HCT116 (cell line): ENCODE data around the gene TACC2. TPM values are rescaled to one million over a fixed set of nuclear protein-coding genes. Genes with fewer than 3 reads are reported as not detected.

ENCODE experiments used
- ATAC-seq: fragments of 200-7000 bp; cut with Tn5 transposase; 2 replicates; pipeline ENCODE4 v1.9.1; 2020; ENCODE audit warnings: mild to moderate bottlenecking, moderate library complexity
- BruUV-seq: library from RNA; stranded (reverse); fragments of 400-500 nt; replicated peaks from 2 replicates; lab custom pipeline; 2021; lab: Mats Ljungman, UMichigan
- CTCF ChIA-PET: fragments of 300-600 bp; sonication (Branson Sonifier 250); formaldehyde crosslinking; loops from one replicate; lab custom pipeline; 2021; ENCODE audit warnings: antibody characterized with exemption; lab: Charles Lee
- POLR2A ChIA-PET: fragments of 300-600, 350-600 bp; sonication (Branson Sonifier 250); formaldehyde crosslinking; loops from one replicate; lab custom pipeline; 2021; ENCODE audit warnings: antibody characterized with exemption; lab: Charles Lee
- RAD21 ChIA-PET, 2 experiments: fragments of 300-600 bp; sonication (Branson Sonifier 250); formaldehyde crosslinking; loops; one replicate each; lab custom pipeline; 2023; ENCODE audit warnings: low total read pairs in 2 of 2; ENCODE audit not compliant: uncharacterized antibody in 2 of 2, unreplicated experiment in 2 of 2, low non-redundant PET in 1 of 2; lab: Charles Lee
- DNase-seq: peaks from one replicate; pipeline ENCODE4 v3.0.0-alpha.2; 2010; ENCODE audit warnings: low read depth, low spot score
- H2AFZ ChIP-seq: fragments of 200-600 bp; shearing (Covaris generic), sonication (generic); 2 replicates; pipeline ENCODE4 v1.6.1; 2017; ENCODE audit warnings: low read depth, mixed run types, mixed read lengths, antibody characterized with exemption, low read length; ENCODE audit not compliant: poor library complexity, severe bottlenecking
- H3K27ac ChIP-seq: 2 replicates; pipeline ENCODE4 v1.5.1; 2012; ENCODE audit warnings: low read depth, low read length
- H3K27me3 ChIP-seq: fragments of 200-600 bp; sonication (generic); 2 replicates; pipeline ENCODE4 v1.6.1; 2016; ENCODE audit warnings: mixed run types, low read length, mixed read lengths; ENCODE audit not compliant: insufficient read depth
- H3K36me3 ChIP-seq, 2 experiments: fragments of 200-500 bp in 1 of 2; fragments of 200-600 bp in 1 of 2; sonication (Bioruptor generic) in 1 of 2; sonication (generic) in 1 of 2; 2 replicates each; pipeline versions ENCODE4 v1.5.1 to v1.6.1; 2014 to 2016; ENCODE audit warnings: low read length in 2 of 2, inconsistent platforms in 1 of 2, mixed read lengths in 1 of 2, mixed run types in 1 of 2; ENCODE audit not compliant: insufficient read depth in 2 of 2, control insufficient read depth in 1 of 2
- H3K4me1 ChIP-seq, 2 experiments: fragments of 200-600 bp in 1 of 2; sonication (generic) in 1 of 2; 2 replicates each; pipeline versions ENCODE4 v1.5.1 to v1.6.1; 2012 to 2017; ENCODE audit warnings: low read length in 2 of 2, inconsistent platforms in 1 of 2, mild to moderate bottlenecking in 1 of 2, mixed read lengths in 1 of 2, mixed run types in 1 of 2, moderate library complexity in 1 of 2; ENCODE audit not compliant: insufficient read depth in 2 of 2, control insufficient read depth in 1 of 2
- H3K4me2 ChIP-seq: fragments of 200-600 bp; sonication (generic); 2 replicates; pipeline ENCODE4 v1.6.1; 2017; ENCODE audit warnings: mixed run types, low read length, mixed read lengths
- H3K4me3 ChIP-seq, 2 experiments: fragments of 200-600 bp in 1 of 2; sonication (generic) in 1 of 2; replicated peaks in 1 of 2; 2 replicates each; pipeline ENCODE4 v1.5.1; 2011 to 2016; ENCODE audit warnings: low read length in 2 of 2, control low read depth in 1 of 2, low read depth in 1 of 2, mild to moderate bottlenecking in 1 of 2, mixed read lengths in 1 of 2, mixed run types in 1 of 2
- H3K79me2 ChIP-seq: fragments of 200-600 bp; sonication (generic); 2 replicates; pipeline ENCODE4 v1.6.1; 2017; ENCODE audit warnings: mild to moderate bottlenecking, mixed run types, low read length, moderate library complexity, mixed read lengths; ENCODE audit not compliant: insufficient read depth
- H3K9ac ChIP-seq: fragments of 200-600 bp; sonication (generic); 2 replicates; pipeline ENCODE4 v1.6.1; 2016; ENCODE audit warnings: low read length, mixed read lengths
- H3K9me2 ChIP-seq: fragments of 200-600 bp; sonication (generic), shearing (Covaris generic); 2 replicates; pipeline ENCODE4 v1.6.1; 2017; ENCODE audit warnings: mixed run types, mild to moderate bottlenecking, moderate library complexity; ENCODE audit not compliant: insufficient read depth
- H3K9me3 ChIP-seq, 2 experiments: fragments of 200-500 bp in 1 of 2; fragments of 200-600 bp in 1 of 2; sonication (Bioruptor generic) in 1 of 2; sonication (generic) in 1 of 2; 2 replicates each; pipeline ENCODE4 v1.6.1; 2014 to 2017; ENCODE audit warnings: low read length in 2 of 2, mixed read lengths in 2 of 2, inconsistent platforms in 1 of 2, low read depth in 1 of 2, mild to moderate bottlenecking in 1 of 2, mixed run types in 1 of 2, moderate library complexity in 1 of 2; ENCODE audit not compliant: control insufficient read depth in 1 of 2, insufficient read depth in 1 of 2
- H4K20me1 ChIP-seq: fragments of 200-600 bp; sonication (generic), shearing (Covaris generic); 2 replicates; pipeline ENCODE4 v1.6.1; 2017; ENCODE audit warnings: mixed run types, mild to moderate bottlenecking, moderate library complexity; ENCODE audit not compliant: insufficient read depth
- ATF3 ChIP-seq: IDR thresholded peaks from 2 replicates; pipeline ENCODE4 v1.6.1; 2012
- EGR1 ChIP-seq: IDR thresholded peaks from 2 replicates; pipeline ENCODE4 v1.6.1; 2012; ENCODE audit warnings: low read depth
- EZH2 ChIP-seq: fragments of 200-600 bp; sonication (generic); IDR thresholded peaks from 2 replicates; pipeline ENCODE4 v1.6.1; 2017; ENCODE audit warnings: antibody characterized with exemption, mixed run types
- SIN3A ChIP-seq: IDR thresholded peaks from 2 replicates; pipeline ENCODE4 v1.6.1; 2012; ENCODE audit warnings: low read depth
- ZNF274 ChIP-seq: fragments of 200-500 bp; sonication (Bioruptor generic); IDR thresholded peaks from 2 replicates; pipeline ENCODE4 v1.6.1; 2014; ENCODE audit warnings: mild to moderate bottlenecking, low read depth, low read length, inconsistent platforms
- intact Hi-C: fragments of 100-400 bp; cut with micrococcal nuclease; formaldehyde crosslinking; loops from 2 replicates; pipeline ENCODE4 v1.10.0; 2022
- total RNA-seq: library from RNA; stranded (reverse); gene quantifications from one replicate; pipeline ENCODE4 v1.2.1, GENCODE V29; 2021; ENCODE audit not compliant: unreplicated experiment
- TF ChIP-seq, protein P1 (sequence below), 3 experiments: fragments of 200-600 bp in 1 of 3; sonication (generic) in 1 of 3; IDR thresholded peaks in 2 of 3; conservative IDR thresholded peaks in 1 of 3; 2 replicates each; pipeline ENCODE4 v1.5.1; 2012 to 2017; ENCODE audit warnings: low read depth in 2 of 3, low read length in 2 of 3, antibody characterized with exemption in 1 of 3, borderline replicate concordance in 1 of 3, control low read depth in 1 of 3, mild to moderate bottlenecking in 1 of 3, mixed read lengths in 1 of 3, mixed run types in 1 of 3, moderate library complexity in 1 of 3; ENCODE audit not compliant: insufficient read depth in 1 of 3

The TACC2 gene
- total RNA-seq, 1 experiment from 2014 or later, result 38.6 TPM

DNA sequence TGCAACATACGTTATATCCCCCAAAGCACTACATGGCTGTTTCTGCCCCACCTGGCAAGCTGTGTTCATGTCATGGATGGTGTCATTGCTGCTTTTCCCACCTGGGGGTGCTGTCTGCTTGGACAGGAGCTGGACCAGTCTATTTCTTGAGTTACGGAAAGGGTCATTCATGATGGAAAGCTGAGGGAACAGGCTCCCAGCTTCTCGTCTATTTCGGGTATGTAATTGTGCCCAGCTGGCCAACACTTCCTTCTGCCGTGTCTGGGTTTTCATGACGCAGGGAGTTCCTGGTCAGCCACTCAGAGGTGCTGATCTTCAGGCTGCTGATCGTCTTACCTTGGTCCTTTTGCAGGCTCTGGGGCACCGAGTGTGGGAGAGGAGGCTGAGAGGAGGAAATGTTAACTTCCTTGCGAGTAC, 290.8 kb downstream of the TACC2 start (continued):
- TF ChIP-seq, protein P1, sequence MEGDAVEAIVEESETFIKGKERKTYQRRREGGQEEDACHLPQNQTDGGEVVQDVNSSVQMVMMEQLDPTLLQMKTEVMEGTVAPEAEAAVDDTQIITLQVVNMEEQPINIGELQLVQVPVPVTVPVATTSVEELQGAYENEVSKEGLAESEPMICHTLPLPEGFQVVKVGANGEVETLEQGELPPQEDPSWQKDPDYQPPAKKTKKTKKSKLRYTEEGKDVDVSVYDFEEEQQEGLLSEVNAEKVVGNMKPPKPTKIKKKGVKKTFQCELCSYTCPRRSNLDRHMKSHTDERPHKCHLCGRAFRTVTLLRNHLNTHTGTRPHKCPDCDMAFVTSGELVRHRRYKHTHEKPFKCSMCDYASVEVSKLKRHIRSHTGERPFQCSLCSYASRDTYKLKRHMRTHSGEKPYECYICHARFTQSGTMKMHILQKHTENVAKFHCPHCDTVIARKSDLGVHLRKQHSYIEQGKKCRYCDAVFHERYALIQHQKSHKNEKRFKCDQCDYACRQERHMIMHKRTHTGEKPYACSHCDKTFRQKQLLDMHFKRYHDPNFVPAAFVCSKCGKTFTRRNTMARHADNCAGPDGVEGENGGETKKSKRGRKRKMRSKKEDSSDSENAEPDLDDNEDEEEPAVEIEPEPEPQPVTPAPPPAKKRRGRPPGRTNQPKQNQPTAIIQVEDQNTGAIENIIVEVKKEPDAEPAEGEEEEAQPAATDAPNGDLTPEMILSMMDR (IDR thresholded peaks at IDR 0.05 in 2 of 3, conservative IDR thresholded peaks at IDR 0.05 in 1 of 3; ENCODE audit: borderline replicate concordance in 1 of 3, insufficient read depth in 1 of 3, low read depth in 2 of 3, low read length in 2 of 3), result peak; percentile 88 to 98 (median 97); a peak in 5 of 6 replicates

GRCh38 chr10:122280156-122280555, 291.2 kb downstream of the TACC2 start:
- TF ChIP-seq EZH2 (no peak), SIN3A (no peak), EGR1 (no peak), ZNF274 (no peak), ATF3 (no peak)
- TF ChIP-seq, protein P1 (IDR thresholded peaks at IDR 0.05 in 2 of 3, conservative IDR thresholded peaks at IDR 0.05 in 1 of 3; ENCODE audit: borderline replicate concordance in 1 of 3, insufficient read depth in 1 of 3, low read depth in 2 of 3, low read length in 2 of 3), result no peak
- BruUV-seq, result no TSS peak
- POLR2A ChIA-PET, result interaction anchor here (0.7 to 1.2 kb wide), 3 partner anchors 10 to 28 kb away, joined by 3 to 4 read pairs (median 3); no protein-coding TSS in a partner anchor
- H3K4me1 ChIP-seq, result peaks cover 3 to 15% of the 10 kb centered on the region in 2 experiments; a peak in 3 of 4 replicates
- H3K79me2 ChIP-seq, result no peaks in the 10 kb centered on the region
- H3K9ac ChIP-seq, result no peak overlapping the region
- no peak for ATAC-seq
- CTCF ChIA-PET, result interaction anchor here (0.7 to 2.7 kb wide), 26 partner anchors 8 to 446 kb away, joined by 3 to 52 read pairs (median 4); partner anchors contain the start of genes BTBD16 and PLEKHA1
- no peak for DNase-seq
- RAD21 ChIA-PET, result interaction anchor here (0.9 to 1.6 kb wide), 6 partner anchors 12 to 285 kb away, joined by 3 to 11 read pairs (median 4); no protein-coding TSS in a partner anchor
- no peaks in the 10 kb centered on the region for H3K36me3 ChIP-seq
- H2AFZ ChIP-seq, result peak overlapping the region; percentile 25
- no peaks in the 10 kb centered on the region for H3K9me2 ChIP-seq
- no peak overlapping the region for H3K4me3 ChIP-seq
- no peak overlapping the region for H3K27ac ChIP-seq
- intact Hi-C loops, result no loop called here
- H4K20me1 ChIP-seq, result no peaks in the 10 kb centered on the region
- H3K4me2 ChIP-seq, result peak overlapping the region; percentile 22
- H3K9me3 ChIP-seq, result no peaks in the 10 kb centered on the region
- no peaks in the 10 kb centered on the region for H3K27me3 ChIP-seq
